Activated naive CD8-positive, alpha-beta T cell treated with anti-CD3 and anti-CD28 coated beads for 36 hours (primary cell): ENCODE data around the gene HIBCH. TPM values are rescaled to one million over a fixed set of nuclear protein-coding genes. Genes with fewer than 3 reads are reported as not detected.
"Not testable (repeated sequence)": the region's sequence is repeated elsewhere in the genome, so short reads cannot be mapped to it uniquely, and the experiment has no call there.

Source experiments
- DNase-seq: peaks from one replicate; pipeline ENCODE4 v3.0.0; 2021
- H3K27ac Mint-ChIP-seq: one replicate; pipeline ENCODE4 v1.8.0; 2022; ENCODE audit warnings: mild to moderate bottlenecking, moderate library complexity, mixed read lengths
- H3K27me3 Mint-ChIP-seq: one replicate; pipeline ENCODE4 v1.8.0; 2022; ENCODE audit warnings: mild to moderate bottlenecking, mixed read lengths
- H3K36me3 Mint-ChIP-seq: one replicate; pipeline ENCODE4 v1.8.0; 2021; ENCODE audit warnings: mild to moderate bottlenecking, mixed read lengths
- H3K4me1 Mint-ChIP-seq: one replicate; pipeline ENCODE4 v1.8.0; 2021; ENCODE audit warnings: mixed read lengths
- H3K4me3 Mint-ChIP-seq: one replicate; pipeline ENCODE4 v1.8.0; 2022; ENCODE audit warnings: mild to moderate bottlenecking, moderate library complexity, mixed read lengths
- H3K9me3 Mint-ChIP-seq: one replicate; pipeline ENCODE4 v1.8.0; 2022; ENCODE audit warnings: mixed read lengths
- total RNA-seq, 2 experiments: library from RNA; stranded (reverse); gene quantifications; one replicate each; pipeline ENCODE4 v1.2.3, GENCODE V29; 2021

The HIBCH gene
- total RNA-seq, 2 experiments from 2014 or later: 21.0 to 24.7 TPM

DNA sequence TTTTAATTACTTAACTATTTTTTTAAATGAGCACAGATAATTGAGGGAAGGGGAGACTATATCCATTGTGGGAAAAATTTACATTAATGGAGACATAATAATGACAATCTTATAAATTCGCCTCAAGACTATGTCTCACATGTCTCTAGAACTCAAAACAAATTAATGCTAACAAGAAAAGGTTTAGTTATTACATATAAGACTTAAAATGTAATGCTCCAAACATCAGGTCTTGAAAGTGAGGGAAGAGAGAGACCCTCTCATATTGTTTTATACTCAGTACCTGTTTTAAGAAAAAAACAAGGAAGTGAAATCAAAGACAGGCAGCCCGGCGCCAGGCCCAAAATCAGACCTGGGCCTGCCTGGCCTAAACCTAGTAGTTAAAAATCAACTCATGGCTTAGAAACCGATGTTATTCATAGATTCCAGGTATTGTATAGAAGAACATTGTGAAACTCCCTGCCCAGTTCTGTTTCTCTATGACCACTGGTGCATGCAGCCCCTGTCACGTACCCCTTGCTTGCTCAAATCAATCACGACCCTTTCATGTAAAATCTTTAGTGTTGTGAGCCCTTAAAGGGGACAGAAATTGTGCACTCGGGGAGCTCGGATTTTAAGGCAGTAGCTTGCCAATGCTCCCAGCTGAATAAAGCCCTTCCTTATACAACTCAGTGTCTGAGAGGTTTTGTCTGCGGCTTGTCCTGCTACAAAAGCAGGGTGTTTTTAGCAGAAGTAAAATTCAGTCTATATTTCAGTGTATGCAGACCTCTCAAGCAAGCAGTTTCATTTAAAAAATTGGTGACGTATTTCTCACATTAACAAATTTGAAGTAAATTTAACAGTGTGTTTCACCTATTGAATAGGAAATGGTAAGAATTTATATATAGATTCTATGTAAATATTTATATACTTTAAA is 161.8 kb downstream of the HIBCH start:
- DNase-seq, H3K4me1 Mint-ChIP-seq, H3K9me3 Mint-ChIP-seq, H3K27me3 Mint-ChIP-seq, H3K36me3 Mint-ChIP-seq, H3K4me3 Mint-ChIP-seq, H3K27ac Mint-ChIP-seq: not testable (repeated sequence)

DNA sequence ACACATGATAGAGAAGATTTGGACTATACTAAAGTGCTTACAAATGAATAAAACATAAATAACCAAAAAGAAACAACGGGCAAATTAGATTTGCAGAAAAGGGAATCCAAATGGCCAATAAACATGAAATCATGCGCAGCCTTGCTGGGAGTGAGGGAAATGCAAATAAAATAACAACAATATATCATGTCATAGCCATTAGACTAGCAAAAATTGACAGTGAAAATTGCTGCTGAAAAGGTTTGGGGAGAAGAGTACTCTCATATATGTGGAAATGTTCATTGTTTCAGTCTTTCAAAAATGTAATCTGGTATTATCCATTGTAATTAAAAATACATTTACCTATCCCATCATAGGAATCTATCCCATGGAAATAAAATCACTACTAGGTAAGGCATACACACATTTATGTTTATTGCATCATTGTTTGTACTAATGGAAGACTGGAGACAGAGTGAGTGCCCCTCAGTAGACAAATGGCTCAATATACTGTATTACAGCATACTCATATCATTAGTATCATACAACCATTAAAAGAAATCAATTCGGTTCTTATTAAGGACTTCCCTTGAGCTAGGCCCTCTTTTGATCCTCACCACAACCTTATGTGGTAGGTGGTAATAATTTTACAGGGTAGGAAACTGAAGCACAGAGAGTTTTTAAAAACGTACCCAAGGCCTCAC is 163.0 kb downstream of the HIBCH start:
- no peaks in the 10 kb centered on the region for H3K27me3 Mint-ChIP-seq
- no peak overlapping the region for H3K27ac Mint-ChIP-seq
- no peaks in the 10 kb centered on the region for H3K36me3 Mint-ChIP-seq
- H3K4me1 Mint-ChIP-seq: no peaks in the 10 kb centered on the region
- peaks cover 2% of the 10 kb centered on the region for H3K9me3 Mint-ChIP-seq
- no peak for DNase-seq
- no peak overlapping the region for H3K4me3 Mint-ChIP-seq

Other genes with a start within 250 kb of the HIBCH start
- gene INPP1, start 23.8 kb upstream of the HIBCH start, total RNA-seq: 1 to 10 TPM; 7.6 to 8.3 TPM
- gene MFSD6, start 88.5 kb upstream of the HIBCH start, total RNA-seq: 10 to 100 TPM; 45.6 to 51.1 TPM
- 10 to 100 TPM; 14.5 to 15.7 TPM for gene NEMP2, start 214.9 kb upstream of the HIBCH start, total RNA-seq